Subcutaneous adipose tissue (tissue), 4 donors: ENCODE data around the gene PTPRN2. TPM values are rescaled to one million over a fixed set of nuclear protein-coding genes. Genes with fewer than 3 reads are reported as not detected.

Source experiments
- total RNA-seq, 4 donors: library from RNA; depleted of rRNA; stranded (reverse); fragments of >200 nt; gene quantifications; one replicate each; pipeline ENCODE4 v1.1.0, GENCODE V29; 2016
- TF ChIP-seq, protein P1 (sequence below): fragments of 450-650 bp; IDR thresholded peaks from one replicate; pipeline ENCODE4 v1.5.1; 2016; ENCODE audit warnings: low read depth, mild to moderate bottlenecking, control low read depth, antibody characterized with exemption, moderate library complexity

Gene PTPRN2
- total RNA-seq, 4 donors from 2014 or later = 2.0 to 4.6 (median 3.7) TPM

DNA sequence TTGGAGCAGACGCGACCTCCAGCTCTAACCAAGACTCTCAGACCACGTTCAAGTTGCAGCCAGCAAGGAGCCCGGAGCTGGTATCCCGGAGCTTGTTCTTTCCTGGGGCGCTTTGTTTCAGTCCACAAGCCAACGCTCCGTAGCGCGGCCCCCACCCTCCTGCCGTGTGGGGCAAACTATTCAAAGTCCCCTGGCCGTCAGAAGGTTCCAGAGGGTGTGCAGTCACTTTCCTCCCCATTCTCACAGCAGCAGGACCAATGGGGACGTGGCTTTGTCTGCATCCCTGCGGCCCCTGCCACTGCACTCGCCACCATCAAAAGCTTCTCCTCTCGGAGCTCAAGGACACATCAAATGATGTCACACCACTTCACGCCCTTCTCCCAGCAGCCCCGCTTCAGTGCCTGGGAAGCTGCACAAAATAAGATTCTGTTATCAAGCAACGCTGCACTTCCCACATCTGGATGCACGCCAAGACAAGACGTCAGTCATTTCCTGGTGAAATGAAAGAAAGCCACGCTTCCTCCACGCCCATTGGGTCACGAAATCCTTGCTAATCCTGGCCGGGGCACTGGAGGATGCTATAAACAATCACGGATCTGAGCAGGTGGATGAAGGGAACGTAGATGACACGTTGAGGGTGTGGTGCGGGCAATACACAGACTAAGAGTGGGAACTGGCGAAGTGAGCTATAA is 348.2 kb downstream of the PTPRN2 start:
- TF ChIP-seq, protein P1, sequence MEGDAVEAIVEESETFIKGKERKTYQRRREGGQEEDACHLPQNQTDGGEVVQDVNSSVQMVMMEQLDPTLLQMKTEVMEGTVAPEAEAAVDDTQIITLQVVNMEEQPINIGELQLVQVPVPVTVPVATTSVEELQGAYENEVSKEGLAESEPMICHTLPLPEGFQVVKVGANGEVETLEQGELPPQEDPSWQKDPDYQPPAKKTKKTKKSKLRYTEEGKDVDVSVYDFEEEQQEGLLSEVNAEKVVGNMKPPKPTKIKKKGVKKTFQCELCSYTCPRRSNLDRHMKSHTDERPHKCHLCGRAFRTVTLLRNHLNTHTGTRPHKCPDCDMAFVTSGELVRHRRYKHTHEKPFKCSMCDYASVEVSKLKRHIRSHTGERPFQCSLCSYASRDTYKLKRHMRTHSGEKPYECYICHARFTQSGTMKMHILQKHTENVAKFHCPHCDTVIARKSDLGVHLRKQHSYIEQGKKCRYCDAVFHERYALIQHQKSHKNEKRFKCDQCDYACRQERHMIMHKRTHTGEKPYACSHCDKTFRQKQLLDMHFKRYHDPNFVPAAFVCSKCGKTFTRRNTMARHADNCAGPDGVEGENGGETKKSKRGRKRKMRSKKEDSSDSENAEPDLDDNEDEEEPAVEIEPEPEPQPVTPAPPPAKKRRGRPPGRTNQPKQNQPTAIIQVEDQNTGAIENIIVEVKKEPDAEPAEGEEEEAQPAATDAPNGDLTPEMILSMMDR = no peak

DNA sequence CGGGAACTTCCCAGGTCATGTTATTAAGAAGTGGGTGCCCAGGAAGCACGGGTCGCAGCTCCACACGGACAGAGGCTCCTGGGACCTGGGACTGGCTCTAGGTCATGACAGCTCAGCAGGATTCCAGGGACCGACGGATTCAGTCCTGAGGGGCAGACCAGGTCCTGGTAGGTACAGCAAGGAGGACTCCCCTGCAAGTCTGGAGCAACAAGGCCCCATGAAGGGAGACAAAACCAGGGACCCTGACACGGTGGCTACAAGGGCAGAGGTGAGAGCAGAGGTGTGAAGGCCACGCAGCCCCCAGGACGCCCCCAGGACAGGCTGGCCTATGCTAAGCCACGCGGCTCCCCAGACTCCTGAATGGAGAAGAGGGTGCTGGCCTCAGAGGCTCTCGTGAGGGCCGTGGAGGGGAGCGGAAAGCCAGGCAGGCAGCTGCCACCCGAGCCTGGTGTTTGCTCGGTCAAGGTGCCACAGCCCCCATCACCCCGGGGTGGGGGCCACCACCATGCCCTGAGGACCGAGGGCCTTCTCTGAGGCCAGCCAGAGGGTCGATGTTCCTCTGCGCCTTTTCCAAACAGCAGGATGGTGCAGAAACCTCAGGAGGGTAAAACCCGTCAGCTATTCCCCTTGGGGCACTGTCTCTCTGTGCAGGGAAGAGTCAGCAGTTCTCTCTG is 348.9 kb downstream of the PTPRN2 start:
- TF ChIP-seq, protein P1 = no peak

DNA sequence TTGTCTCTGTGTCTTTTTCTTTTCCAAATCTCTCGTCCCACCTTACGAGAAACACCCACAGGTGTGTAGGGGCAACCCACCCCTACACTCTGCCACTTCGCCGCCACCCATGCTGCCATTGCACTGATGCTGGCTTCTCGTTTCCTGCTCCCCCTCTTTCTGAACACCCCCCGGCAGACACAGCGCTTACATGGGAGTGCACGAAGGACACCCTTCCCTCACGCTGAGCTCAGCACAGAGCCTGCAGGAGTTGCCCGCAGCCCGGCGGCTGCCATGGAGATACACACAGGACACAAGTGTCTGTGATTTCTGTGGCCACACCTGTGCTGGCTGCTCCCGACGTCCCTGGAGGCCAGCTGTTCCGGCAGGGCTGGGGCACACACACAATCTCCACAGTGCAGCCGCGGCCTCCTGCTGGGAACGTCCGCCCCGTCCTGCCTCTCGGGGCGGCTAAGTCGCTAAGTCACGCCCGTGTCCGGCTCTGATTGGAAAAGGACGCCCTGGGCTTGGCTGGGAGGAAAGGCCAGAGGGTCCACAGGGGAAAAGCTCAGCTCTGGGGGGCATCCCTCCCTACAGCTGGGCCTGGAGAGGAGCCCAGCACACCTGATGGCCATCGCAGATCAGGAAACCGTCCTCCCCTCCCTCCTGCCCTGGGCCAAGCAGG is 349.8 kb downstream of the PTPRN2 start:
- TF ChIP-seq, protein P1 = no peak

DNA sequence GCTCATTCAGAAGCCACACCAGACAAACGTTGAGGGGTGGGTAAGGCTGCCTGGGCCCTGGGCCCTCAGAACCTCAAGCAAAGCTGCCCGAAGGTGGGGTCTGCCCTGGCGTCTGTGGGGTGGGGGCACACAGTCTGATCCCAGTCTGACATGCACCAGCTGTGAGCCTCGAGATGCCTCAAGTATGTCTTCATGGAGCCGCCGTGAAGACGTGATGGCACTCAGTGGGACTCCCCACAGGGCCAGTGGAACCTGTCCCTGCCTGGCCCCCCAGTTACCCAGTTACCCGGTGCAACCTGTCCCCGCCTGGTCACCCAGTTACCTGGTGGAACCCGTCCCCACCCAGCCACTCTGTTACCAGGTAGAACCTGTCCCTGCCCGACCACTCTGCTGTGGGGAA is 351.2 kb downstream of the PTPRN2 start:
- TF ChIP-seq, protein P1 = no peak

DNA sequence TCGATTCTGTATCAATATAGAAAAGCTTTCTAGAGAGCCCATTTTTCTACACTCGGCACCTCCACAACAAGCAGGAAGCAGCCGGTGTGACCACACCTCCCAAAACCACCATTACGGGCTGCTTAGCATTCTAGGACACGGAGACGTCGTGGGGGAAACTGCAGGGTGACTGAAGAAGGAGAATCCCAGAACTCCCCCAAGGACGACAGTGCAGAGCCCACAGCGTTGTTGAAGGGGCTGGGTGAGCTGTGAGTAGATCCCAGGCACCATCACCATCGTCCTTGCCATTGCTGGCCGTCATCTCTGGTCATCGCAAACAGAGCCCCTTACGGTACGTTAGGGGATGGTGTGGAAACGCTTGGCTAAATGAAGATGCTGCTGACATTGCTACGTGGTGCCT is 351.8 kb downstream of the PTPRN2 start:
- TF ChIP-seq, protein P1 = no peak

DNA sequence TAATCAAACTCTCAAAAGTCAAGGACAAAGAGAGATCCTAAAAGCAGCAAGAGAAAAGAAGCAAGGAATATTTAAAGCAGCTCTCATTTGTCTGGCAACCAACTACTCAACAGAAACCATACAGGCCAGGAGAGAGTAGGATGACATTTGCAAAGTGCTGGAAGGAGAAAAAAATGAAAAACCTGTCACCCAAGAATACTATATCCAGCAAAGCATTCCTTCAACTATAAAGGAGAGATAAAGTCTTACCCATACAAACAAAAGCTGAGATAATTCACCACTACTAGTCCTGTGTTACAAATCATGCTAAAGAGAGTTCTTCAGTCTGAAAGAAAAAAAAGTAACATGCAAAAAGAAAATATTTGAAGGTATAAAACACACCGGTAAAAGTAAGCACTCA is 357.7 kb downstream of the PTPRN2 start:
- TF ChIP-seq, protein P1 = no peak

DNA sequence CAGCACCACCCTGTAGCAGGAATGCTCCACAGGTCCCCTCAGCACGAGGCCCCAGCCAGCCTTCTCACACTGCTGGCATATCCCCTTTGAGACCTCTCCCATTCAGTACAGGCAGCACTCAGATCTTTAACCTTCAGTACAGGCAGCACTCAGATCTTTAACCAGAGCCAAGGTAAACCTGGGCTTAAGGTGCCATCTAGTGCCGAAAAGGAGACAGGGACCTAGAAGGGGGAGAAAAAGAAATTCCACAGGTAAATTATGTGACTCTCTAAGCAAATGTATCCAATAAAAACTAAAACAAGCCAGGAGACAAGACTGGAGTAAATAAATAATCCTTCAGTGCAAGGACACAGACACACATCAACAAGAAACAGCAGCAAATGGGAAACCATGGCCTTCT is 358.6 kb downstream of the PTPRN2 start:
- TF ChIP-seq, protein P1 = no peak
